ENCODE measurements around the gene ZFAND3.
"Not testable (repeated sequence)": the region's sequence is repeated elsewhere in the genome, so short reads cannot be mapped to it uniquely, and the experiment has no call there.

The ZFAND3 gene

DNA sequence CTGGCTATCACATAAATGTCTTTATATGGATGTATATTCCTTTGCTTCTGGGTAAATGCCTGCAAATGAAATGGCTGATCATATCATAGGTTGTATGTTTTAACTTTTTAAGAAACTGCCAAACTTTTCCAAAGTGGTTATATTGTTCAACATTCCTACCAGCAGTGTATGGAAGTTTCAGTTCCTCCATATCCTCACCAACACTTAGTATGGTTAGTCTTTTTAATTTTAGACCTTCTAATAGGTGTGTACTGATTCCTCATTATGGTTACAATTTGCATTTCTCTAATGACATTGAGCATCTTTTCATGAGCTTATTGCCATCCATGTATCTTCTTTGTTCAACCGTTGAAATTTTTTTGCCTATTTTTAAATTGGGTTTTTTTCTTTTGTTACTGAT, 155.4 kb downstream of the ZFAND3 start:
- no peak for DNase-seq

DNA sequence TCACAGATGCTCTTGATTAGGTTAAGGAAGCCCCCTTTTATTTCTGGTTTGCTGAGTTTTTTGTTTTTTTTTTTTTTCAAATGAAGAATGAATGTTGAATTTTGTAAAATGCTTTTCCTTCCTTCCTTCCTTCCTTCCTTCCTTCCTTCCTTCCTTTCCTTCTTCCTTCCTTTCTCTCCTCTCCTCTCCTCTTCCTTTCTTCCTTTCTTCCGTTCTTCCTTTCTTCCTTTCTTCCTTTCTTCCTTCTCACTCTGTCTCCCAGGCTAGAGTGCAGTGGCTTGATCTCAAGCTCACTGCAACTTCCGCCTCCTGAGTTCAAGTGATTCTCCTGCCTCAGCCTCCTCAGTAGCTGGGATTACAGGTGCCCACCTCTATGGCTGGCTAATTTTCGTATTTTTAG, 158.2 kb downstream of the ZFAND3 start:
- no peak for DNase-seq

DNA sequence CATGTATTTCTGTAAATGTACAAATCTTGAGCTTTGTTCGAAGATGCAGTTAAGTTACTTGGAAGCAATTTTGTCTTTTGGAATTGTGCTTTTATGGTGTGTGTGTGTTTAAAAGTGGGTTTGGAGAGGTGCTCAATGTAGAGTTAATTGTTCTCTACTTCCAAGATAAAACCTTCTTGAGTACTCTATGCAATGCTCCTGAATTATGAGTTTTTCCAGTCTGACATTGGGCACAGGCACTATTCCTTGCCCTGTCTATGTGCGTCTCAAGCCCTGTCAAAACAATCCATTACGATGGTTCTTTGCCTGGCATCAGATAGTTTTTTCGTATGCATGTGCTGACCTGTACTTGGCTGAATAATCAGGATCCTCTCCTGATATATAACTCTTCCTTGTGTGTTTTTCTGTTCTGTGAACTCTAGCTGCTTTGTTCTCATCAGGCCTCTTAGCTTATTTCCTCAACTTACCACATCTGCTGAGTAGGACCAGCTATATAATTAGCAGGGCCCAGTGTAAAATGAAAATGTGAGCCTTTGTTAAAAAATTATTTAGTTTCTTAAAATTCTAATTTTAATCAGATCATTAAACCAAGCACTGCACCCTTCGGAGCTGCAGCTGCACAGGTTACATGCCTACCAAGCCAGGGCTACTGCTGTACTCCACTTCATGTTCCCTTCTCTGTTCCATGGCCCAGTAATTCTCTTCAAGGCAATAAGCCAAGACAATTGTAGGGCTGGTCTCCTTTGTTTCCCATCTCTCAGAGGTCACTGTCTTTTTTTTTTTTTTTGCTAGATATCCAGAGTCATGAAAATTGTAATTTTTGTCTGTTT, 160.1 kb downstream of the ZFAND3 start:
- no peak for DNase-seq

DNA sequence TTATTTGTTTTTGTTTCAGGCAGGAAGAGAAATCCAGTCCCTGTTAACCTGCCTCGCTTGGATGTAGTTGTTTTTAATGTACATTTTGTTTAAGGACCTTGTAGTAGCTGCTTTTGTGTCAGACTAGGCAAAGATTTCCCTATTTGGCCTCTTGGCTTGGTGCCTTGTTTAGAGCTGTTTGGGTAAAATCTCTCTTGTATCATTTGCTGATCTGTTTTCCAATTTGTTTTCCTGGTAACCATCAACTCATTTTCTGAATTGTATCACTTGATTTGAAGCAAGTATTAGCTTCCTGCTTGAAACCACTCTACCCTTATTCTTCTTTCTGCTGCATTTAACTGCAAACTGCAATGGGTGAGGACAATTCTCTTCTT, 160.7 kb downstream of the ZFAND3 start:
- no peak for DNase-seq

DNA sequence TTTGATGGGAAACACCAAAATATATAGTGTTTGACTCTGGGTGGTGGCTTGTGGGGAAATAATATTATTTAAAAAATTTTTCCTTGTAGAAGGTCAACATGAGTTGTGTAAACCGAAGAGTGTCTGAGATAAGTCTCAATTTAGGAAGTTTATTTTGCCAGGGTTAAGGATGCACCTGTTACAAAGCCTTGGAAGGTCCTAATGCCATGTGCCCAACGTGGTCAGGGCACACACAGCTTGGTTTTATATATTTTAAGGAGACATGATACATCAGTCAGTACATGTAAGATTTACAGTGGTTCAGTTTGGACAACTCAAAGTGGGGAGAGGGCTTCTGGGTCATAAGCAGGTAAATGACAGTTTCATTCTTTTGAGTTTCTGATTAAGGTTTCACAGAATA, 162.1 kb downstream of the ZFAND3 start:
- DNase-seq = no peak

DNA sequence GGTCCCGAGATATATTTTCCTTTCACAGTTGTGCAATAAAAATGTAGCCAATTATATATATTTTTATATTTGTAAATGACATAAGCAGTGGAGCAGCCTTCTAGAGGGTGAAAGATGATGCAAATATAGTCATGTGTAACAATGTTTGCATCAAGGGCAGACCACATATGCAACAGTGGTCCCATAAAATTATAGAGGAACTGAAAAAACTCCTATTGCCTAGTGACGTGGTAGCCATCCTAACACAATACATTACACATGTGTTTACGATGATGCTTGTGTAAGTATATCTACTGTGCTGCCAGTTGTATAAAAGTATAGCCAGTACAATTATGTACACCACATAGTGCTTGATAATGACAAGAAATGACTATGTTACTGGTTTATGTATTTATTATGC, 162.8 kb downstream of the ZFAND3 start:
- DNase-seq = no peak

DNA sequence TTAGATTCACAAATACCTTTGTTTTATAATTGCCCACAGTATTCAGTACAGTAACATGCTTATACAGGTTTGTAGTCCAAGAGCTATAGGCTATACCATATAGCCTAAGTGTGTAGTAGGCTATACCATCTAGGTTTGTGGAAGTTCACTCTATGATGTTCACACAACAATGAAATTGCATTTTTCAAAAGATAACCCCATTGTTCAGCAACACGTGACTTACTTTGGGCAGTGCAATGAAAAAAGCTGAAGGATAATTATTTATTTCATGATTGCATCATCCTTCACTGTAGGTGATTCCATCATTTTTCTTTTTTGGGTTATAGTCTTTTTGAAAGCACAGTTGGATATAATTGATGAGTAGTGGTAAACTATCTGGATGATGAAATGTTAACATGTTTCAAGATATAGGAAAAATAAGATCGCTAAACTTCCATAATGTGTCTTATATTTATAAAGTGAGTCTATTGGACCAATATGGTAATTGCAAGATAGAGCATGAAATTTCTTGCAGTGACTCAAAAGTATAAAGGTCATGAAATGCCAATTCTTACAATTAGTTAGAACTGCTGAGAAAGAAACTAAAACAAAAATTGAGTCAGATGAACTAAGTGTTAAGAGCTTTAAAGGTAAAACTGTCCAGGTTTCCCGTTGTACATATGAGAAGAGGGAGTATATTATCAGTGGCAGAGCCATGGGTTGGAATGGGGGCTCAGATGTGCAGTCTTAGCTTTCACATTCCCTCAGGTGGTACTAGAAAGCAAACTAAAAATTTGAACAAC, 164.4 kb downstream of the ZFAND3 start:
- no peak for DNase-seq

DNA sequence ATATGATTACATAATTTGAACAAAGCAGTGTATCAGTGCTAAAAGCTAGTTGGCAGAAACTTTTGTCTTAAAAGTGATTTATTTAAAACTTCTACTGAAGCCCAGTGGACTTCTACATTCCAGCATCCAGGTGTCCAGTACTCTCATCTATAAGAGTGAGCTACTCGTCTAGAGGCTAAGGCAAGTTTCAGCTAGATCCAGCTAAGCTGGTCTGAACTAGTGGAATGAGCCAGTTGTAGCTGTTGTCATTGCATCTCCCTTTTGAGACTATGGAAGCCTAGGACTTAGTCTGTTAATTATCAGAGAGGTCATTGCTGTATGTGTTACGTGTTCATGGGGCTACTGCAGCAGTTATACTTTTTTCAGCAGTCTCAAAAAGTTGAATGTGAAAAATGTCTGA, 165.1 kb downstream of the ZFAND3 start:
- no peak for DNase-seq

DNA sequence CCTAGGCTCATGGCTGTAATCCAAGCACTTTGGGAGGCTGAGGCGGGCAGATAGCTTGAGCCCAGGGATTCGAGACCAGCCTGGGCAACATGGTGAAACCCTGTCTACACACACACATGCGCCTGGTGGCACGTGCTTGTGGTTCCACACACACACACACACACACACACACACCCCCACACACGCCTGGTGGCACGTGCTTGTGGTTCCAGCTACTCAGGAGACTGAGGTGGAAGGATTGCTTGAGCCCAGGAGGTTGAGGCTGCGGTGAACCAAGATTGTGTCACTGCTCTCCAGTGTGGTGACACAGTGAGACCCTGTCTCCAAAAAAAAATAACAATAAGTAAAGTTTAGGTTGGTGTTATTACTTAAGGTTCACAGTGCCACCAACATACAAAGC, 165.8 kb downstream of the ZFAND3 start:
- no peak for DNase-seq

DNA sequence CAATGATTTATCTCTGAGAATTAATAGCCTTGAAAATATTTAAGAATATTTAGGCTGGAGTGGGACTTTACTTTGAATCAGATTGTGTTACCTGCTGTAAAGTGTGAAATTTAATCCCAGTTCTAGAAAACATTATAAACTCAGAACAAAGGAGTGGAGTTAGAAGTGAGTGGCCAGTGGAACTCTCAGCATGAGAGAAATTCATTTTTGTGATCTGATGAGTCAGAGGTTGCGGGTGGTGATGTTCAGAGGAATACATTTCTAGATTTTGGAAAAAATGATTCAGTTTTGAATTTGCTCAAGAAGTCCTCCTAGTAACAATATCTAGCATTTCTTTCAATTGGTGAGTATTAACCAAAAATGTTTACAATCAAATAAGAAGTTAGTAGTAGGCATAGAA, 167.5 kb downstream of the ZFAND3 start:
- DNase-seq = no peak

DNA sequence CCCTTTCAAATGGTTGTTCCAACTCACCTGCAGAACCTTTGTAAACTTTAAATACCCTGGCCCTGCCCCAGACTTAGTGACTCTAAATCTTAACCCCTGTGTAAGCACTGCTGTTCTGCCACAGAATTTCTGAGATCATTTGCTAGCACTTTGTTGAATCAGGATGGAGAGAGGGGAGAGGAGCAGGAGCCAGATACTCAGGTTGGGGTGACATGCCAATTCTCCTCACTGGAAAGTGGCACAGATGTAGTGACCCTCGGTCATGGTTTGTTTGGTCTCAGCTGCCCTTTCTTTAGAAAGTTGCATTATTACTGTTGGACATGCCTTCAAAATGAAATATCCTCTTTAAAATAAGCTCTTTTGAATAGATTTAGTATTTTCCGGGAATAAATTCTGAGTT, 168.0 kb downstream of the ZFAND3 start:
- DNase-seq = no peak

DNA sequence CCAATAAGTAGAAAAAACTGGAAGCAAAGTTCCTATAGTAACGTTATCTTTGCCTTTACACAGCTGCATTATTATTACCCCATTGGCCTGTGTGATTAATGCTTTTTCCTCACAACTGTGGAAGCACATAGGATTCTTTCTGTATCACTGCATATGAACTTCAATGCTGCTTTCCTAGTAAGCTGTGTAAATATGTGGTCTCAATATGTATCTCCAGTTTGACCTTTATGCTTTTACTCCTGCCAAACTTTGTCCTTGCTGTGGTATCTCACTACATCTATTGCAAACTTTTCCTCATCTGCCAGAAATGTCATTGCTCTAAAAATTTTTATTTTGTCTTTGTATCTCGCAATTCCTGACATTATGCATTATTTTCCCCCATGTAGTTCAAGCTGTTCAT, 168.6 kb downstream of the ZFAND3 start:
- DNase-seq = no peak

DNA sequence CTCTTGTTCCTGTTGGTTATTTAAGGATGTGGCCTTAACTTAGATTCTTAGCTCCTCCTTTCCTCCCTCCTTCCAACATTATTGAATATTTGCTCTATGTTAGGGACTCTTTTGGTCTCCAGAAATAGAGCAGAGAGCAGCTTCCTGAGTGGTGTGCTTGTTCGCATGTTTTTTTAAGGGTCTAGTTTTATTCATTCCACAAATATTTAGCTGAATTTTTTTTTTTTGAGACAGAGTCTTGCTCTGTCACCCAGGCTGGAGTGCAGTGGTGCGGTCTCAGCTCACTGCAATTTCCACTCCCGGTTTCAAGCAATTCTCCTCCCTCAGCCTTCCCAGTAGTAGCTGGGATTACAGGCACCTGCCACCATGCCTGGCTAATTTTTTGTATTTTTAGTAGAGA, 169.2 kb downstream of the ZFAND3 start:
- DNase-seq = no peak

DNA sequence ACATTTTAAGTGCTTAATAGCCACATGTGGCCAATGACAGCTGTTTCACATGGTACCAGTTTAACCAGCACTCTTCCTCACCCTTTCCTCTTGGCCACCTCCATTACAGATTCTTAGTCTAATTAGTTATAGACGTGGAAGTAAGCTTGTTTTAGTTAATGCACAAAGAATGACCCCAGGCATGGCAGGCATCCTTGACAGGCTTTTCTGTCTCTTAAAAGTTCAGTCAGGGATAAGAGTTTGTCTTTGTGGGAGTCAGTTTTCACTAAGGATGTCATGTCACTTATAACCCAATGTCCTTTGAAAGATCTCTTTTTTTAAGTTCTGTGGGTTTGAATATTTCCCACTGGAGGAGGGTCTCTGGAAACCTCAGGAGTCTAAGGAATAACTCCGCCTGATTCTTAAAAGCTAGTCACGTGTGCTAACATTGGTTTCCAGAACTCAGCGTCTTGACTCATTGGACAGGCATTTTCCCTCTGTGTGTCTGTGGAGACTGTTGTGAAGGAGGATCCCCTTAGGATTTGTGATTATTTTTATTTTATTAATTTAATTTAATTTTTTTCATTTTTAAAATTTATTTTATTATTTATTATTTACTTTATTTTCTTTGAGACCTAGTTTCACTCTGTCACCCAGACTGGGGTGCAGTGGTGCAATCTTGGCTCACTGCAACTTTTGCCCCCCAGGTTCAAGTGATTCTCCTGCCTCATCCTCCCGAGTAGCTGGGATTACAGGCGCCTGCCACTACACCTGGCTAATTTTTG, 171.4 kb downstream of the ZFAND3 start:
- no peak for DNase-seq

DNA sequence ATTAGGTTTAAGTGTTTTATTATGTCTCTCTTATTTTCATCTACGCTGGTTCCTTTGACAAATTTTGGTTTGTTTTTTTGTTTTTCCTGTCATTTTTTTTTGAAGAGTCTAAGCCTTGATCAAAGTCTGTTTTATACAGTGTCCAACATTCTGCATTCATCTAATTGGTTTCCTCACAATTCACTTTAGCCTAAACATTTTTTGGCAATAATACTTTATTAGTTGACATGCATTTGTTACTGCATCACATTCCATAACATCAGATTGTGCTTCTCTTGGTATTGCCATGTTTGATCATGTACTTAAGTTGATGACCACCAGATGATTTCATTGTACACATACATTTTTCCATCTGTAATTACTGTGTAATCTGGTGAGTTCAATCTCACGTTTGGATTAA, 173.2 kb downstream of the ZFAND3 start:
- DNase-seq = no peak

DNA sequence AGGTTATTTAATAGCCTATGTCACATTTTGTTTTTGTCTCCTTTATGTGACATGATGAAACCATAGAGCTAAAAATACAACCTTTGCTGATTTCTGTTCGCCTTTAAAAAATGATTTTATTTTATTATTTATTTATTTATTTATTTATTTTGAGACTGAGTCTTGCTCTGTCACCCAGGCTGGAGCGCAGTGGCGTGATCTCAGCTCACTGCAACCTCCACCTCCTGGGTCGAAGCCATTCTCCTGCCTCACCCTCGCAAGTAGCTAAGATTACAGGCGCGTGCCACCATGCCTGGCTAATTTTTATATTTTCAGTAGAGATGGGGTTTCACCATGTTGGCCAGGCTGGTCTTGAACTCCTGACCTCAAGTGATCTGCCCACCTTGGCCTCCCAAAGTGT, 173.7 kb downstream of the ZFAND3 start:
- DNase-seq = not testable (repeated sequence)

DNA sequence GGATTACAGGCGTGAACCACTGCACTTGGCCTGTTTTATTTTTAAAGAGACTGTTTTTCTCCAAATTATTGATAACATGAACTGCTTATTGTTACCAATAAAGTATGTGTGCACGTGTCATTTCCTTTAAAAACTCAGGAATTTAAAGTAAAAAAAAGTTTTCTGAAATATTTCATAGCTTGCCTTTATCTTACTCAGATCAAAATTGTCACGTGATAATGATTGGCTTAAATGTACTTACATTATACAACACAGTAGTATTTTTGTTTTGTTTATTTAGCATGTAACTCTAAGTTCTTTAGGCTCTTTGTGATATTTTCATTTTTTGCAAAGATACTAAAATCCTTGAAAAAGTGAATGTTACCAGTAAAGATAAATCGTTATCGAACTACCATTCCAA, 174.1 kb downstream of the ZFAND3 start:
- DNase-seq = no peak

DNA sequence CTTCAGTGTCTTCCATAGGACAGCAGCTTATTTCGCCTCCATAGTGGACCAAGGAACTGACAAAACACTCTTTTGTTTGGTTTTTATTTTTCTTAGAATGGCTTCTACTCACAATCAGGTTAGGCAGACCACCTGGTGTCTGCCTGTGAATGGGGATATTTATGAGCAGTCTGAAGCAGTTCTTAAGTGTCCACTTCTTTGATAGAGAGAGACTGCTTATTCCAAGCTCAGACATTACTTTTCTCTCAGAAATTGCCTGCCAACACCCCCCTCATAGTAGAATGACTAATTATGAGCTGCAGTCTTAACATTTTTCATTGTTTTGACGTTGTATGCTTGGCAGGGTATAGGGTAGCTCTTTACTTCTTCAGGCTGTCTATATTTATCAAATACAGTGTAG, 174.7 kb downstream of the ZFAND3 start:
- no peak for DNase-seq

DNA sequence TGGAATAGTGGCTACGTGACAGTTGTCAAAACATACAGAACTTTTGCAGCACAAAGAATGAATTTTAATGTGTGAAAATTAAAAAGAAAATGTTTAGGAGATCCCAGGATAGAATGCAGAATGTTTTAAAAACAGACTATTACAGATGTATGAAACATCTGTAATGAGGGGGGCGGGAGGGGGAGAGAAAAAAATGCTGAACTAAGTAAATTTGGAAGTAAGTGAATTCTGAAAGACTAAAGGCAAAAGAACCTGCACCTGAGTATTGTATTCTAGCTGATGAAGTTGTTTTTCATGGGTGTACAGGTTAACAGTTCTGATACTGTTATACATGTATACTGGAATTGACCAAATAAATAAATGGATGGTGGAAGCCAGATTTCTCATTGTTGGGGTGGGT, 178.8 kb downstream of the ZFAND3 start:
- DNase-seq = no peak

DNA sequence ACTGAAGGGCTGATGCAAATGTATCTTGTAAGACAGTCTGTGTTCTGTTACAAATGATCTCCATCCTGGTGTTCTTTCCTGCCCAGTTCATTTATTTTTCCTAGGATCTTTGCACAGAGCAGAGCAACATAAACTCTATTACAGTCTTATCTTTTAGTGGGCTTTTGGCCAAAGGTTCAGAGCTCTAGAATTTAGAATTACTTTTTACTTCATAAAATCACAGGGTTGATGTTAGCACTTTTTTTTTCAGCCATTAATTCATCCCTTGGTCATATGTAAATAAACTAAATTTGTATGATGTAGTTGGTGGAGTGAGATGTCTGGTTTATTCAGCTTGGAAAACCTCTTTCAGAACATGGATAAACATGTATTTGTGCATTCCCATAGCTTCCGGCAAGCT, 181.9 kb downstream of the ZFAND3 start:
- no peak for DNase-seq

DNA sequence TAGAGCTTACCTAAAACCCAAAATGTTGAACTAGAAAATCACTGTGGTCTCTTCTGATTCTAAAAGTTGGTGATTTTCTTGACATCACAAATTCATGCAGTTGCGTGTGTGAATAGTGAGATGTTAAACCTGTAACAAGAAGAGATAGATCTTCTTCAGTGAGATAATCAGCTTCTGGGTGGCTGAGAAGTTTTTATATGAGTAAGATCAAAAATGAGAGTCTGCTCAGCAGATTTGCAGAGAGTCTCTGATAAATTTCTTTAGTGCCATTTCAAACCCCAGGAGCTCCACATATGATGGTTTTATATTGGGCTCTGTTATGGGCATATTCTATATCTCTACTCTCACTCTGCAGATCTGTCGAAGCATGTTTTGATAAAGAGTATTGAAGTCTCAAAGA, 185.4 kb downstream of the ZFAND3 start:
- no peak for DNase-seq

DNA sequence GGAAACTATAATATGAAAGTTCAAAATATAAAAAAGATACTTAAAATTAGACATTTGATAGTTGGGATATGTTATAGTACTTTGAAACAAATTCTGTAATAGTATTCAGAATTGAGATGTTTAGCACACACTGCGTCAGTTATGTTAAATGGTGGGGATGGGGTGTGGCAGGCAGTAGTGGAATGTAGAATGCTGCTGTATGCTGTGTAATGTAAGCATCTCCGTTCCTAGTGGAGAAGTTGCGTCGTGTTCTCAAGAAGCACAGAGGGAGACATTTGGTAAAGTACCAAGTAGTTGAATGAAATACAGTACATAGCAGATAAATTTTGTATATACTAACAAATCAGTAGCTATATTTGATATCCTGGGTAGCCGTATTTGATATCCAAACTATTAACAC, 192.4 kb downstream of the ZFAND3 start:
- no peak for DNase-seq

DNA sequence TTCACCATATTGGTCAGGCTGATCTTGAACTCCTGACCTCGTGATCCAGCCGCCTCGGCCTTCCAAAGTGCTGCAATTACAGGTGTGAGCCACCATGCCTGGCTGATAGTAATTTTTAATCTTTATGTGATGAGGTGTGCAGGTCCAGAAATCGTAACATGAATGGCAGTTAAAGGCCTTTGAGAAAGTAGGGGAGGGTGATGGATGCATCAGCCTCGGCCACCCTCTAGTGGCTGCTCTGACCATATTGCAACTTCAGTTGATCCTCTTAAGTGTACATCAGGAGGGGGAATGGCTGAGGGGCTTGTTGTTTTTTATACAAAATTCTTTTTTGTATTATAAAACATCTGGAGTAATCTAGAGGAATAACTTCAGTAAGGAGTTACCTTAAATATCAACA, 193.0 kb downstream of the ZFAND3 start:
- no peak for DNase-seq

DNA sequence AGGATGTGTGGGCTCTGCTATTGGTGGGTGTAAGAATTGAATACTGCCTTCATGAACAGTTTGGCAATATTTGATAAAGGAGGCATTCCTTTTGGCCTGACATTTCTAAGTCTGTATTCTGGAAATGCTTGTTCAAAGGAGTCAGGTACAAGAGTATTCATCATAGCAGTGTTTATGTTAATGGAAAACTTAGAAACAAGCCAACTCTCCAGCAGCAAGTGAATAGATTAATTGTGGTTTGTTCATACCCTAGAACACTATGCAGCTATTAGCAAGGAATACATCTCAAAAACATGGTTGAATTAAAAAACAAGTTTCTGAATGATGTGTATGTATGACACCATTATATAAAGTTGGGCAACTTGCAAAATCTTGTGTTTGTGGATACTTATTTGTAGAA, 195.8 kb downstream of the ZFAND3 start:
- no peak for DNase-seq

Data from activated naive CD4-positive, alpha-beta T cell (primary cell).